Prostate gland (tissue), 2 donors: Measurements from ENCODE around the gene SLC6A7.

Source experiments
- CTCF ChIP-seq, 4 experiments: fragments of 200-600 bp in 2 of 4; fragments of 450-650 bp in 2 of 4; sonication (generic) in 2 of 4; IDR thresholded peaks; 1 replicate in 3 of 4; 2 replicates in 1 of 4; pipeline ENCODE4 v1.5.1; 2016 to 2019; ENCODE audit warnings: antibody characterized with exemption in 4 of 4, mild to moderate bottlenecking in 2 of 4, moderate library complexity in 2 of 4
- POLR2A ChIP-seq: fragments of 450-650 bp; IDR thresholded peaks from one replicate; pipeline ENCODE4 v1.6.1; 2016; ENCODE audit warnings: antibody characterized with exemption, mild to moderate bottlenecking

DNA sequence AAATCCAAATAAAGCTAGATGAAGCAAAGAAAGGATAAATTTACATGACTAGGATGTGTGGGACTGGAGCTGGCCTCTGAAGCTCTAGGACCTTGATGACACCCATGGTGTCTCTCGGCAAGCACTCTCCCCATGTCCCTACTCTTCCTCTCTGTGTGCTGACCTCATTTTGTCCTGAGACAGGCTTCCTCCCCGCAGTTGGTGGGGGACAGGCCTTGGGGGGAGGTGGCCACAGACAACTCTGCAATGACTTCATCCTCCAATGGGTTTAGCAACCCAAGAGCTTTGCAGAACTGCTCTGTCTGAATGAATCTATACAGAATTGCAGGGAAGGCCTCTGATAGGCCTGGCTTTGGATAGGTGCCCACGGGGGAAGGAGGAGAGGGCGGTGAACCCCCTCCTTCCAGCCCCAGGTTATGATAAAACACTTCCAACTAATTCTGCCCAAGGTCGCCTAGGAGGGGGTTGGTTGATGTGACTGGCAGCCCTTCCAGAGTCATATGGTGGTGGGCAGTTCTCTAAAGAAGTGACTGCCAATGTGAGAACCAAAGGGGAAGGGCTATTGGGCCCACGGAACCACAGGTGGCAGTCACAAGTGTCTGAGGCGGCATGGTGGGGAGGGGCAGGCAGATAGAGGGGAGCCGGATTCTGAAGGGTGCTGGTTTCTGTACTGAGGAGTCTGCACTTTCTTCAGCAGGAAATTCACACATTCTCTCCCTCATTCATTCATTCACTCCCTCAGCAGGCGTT, 6.0 kb downstream of the SLC6A7 start:
- no peak for TF ChIP-seq CTCF (IDR thresholded peaks at IDR 0.05)
- TF ChIP-seq POLR2A: no peak
